HG02571 (cell line): ENCODE results near the gene PRR14L.
A peak's percentile ranks its signal among the peaks of the same experiment; 100 is the strongest.

Experiments
- ATAC-seq: cut with Tn5 transposase; IDR thresholded peaks from one replicate; pipeline ENCODE4 v1.9.1; 2021; ENCODE audit warnings: mild to moderate bottlenecking, moderate library complexity; ENCODE audit not compliant: unreplicated experiment

PRR14L gene

DNA sequence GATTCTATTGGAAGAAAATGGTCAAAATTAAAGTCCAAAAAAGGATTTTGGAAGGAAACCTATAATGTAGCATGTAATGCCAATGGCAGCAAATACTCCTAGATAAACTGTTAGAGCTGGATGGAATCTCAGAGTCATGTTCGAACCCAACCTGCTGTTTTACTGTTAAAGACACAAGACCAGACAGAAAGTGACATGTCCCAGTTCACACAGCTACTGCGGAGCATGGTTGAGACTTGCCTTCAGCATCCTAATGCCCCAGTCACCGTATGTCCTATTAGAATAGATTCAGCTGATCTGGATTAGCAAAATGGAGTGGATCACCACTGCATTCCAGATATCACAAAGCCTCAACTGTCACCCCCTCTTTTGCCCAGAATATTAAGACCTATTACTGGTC lies 102.9 kb downstream of the PRR14L start:
- ATAC-seq = no peak

DNA sequence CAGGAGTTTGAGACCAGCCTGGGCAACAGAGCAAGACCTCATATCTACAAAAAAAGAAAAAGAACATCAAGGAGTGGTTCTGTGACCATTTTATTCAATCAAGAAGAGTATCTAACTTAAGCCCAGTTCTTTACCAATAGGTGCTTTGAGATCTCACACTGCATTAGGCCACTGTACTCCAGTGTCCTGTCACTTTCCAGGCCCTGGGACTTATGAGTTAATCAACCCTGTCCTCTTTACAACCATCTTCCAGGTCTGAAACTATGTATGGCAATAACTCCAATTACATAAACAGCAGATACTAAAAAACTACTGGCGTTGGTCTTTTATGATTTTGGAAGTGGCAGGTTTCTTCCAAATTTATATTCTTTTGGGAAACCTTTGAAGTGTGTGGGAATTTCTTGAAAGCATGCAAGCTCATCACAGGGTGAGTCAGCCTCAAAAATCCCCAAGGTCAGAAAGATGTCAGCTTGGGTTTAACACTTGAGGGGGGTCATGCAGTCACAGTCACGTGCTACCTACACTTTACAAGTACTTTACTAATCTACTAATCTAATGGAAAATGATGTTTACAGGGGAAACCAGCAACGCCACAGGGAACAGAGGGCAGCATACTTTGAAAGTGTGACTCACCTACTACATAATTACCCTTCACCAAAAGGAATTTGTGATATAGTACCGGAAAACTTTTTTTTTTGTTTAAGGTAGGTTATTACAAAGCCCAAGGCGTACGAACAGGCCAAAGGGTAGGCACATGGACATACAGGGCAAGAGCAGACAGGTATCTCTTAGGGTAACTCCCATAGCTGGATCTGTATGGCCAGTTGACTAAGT lies 103.5 kb downstream of the PRR14L start:
- no peak for ATAC-seq

DNA sequence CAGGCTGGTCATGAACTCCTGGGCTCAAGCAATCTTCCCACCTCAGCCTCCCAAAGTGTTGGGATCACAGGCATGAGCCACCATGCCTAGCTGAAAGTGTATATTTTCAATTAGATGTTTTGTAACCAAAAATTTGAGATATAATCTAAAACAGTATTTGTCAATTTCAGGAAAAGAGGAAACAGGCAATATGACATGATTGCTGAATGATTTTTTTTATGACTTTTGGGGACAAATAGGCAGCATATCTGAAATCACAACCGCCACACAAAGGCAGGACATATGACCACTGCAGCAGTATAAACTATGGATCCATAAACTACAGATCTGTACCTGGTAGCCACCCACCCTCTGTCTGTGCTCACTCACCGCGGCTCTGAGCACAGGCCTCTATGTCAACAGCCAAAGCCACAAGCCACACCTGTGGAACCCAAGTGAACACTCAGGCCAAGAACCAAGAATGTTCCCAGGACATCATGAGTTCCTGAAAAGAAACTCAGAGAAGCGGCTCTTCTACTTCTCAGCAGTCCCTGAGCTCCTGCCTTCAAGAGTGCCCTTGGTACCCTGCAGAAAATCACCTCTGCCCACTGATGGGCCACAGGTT lies 110.4 kb downstream of the PRR14L start:
- no peak for ATAC-seq

DNA sequence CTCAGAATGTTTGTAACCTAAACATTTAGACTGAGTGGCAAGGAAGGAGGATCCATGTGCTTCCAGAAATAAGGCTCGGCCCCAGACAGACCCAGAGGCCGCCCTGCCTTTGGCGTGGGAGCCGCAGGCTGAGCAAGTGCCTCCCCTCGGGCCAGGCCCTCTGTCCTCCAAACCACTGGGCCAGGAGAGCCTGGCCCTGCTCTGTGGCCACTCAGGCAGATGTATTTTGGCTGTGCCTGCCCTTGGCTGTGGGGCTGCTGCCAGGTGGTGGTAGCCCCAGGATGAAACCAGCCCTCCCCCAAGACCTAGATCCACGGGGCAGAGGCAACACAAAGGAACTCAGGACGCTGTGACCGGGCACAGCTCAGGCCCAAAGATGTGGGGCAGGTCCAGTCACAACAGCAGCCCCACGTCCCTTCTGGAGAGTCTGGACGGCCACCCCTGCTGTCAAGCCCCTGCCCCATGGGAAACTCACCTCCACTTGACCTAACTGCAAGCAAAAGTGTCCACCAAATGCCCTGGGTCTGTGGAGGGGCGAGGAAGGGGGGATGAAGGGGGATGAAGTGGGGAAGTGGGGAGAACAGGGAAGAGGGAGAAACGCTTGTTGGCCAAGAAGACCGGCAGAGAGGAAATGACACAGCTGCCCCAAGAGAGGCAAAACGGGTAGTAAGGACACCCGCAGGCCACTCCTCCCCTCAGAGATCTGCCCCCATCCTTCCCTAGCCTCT lies 111.9 kb downstream of the PRR14L start:
- ATAC-seq = peak; percentile 33

DNA sequence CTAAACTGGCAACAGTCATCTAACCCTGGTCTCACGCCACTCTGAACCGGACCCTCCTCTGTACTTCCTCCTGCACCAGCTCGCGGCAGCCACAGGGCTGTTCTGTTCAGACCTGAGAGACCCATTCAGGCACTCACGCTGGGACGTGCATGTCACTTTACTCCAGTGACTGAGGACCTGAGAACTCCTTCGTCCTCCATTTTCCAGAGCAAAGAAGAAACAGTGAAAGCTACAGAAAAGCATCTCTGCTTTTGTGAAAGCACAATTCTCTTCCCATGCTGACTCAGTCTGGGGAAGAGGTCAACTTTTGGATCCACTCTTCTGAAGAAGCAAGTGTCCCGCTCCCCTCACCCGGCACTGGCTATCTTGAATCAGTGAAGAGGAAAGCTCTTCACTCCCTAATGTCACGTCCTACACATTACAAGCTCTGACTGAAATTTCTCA lies 112.5 kb downstream of the PRR14L start:
- no peak for ATAC-seq

DNA sequence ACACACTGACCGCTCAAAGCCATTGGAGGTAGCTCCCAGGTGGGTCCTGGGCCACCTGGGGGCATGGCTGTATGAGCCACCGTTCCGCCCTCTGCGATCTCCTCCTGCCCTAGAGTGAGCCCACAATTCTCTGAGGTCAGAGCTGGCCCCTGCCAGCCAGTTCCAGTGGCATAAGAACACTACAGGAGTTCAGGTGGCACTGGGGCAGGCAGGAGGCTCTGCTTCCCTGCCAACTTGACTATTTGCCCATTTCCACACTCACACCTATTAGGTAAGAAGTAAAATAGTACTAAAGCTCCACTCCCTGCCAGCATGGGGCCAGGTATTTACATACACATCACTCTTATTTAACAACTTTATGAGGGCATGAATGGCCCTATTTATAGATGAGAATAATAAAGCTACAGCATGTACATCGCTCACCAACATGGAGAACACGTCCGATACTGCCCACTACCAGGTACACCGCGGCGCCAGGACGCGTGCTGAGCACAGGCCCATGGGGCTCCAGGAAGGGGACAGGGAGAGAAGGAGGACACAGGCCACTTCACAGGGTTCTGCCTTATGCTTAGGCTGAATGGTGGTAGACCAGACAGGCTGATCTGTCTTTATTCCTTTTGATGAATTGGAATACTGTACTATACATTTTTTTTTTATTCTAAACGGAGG lies 114.2 kb downstream of the PRR14L start:
- no peak for ATAC-seq

DNA sequence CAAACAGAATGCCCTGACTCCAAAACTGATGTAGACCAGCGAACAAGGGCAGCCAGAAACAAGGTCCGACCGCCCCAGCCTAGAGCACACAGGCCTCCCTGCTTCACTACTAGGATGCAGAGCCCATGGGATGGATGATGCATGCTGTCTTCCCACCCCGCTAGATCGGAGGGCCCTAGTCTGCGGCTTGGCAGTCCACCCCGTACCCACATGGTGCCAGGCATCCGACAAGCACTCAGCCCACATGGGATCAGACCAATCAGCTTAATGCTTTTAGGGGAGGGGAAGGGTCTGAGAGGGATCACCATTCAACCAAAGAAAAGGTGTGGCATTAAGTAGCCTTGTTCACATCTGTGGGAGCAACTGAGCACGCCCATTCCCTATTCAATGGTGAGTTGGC lies 118.5 kb downstream of the PRR14L start:
- no peak for ATAC-seq
